NCI-H187 treated with DMSO at 0.1 percent for 48 hours (cell line): ENCODE measurements around the gene NYAP2.

Experiments
- DNase-seq: peaks from one replicate; lab custom pipeline; 2025; lab: John Stamatoyannopoulos, UW

The NYAP2 gene

DNA sequence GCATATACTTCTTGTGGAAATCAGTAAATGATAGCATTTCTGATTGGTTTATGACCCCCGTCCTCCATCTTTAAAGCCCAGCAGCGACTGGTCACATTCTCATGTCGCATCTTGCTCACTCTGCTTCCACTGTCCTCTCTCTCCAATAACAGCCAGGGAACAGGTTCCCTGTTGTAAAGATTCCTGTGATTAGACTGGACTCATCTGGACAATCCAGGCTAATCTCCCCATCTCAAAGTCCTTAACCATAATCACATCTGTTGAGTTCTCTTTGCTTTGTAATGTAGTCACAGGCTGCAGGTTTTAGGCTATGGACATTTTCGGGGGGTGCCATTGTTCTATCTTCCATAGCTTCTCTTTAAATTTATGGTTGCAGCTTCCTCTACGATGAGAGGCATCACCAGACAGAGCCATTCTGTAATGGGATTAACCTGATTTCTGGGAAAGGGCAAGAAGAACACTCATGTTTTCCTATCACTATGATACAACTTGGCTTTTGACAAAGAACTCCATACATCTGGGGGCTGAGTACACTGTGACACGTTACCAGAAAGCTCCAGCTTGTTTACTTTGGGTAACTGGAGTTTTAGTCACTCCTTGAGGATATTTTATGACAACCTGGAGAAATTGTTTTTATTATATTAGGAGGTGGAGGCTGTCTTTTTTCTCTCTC is 159.0 kb downstream of the NYAP2 start:
- no peak for DNase-seq

DNA sequence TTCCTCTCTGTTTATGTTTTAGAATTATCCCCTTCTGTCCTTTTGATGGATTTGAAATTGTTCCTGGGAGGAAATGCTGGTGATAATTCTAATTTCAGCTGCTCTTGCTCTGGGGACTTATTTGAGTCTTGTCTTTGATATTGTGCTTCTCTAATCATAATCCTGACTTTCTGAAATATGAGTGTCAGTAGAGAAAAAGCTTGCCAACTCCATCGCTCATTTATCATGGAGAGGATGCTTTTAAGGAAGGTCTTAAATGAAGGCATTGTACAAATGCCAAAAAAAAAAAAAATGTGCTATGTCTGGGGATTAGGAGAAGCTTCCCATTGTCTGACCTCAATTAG is 159.5 kb downstream of the NYAP2 start:
- DNase-seq: no peak

DNA sequence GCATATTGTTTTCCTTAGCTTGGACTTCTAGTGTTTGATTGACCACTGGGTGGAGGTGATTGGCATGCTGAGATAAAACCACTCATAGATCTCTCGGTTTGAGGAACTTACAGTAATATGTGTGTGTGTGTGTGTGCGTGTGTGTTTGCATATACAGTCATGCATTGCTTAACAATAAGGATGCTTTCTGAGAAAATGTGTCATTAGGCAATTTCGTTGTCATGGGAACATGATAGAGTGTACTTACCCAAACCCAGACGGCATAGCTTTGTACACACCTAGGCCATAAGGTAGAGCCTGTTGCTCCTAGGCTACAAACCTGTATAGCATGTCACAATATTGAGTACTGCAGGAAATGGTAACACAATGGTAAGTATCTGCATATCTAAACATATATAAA is 167.3 kb downstream of the NYAP2 start:
- peak; percentile 5 for DNase-seq

DNA sequence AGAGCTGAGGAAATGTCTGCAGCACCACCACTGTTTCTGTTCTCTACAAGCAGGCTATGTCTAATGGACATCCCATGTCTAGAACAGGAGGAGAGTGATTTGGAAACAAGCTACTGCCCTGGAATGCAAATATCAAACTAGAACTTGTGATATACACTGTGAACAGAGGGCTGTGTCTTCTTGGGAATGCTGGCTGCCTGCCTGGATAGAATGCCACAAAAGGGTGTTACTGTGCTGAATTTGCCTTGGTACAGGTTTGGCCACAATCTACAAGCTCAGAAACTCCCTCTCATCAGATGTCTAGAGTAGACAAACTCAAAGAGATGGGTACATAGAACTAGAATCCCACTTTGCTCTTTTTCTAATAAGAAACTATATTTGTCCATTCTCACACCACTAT is 170.5 kb downstream of the NYAP2 start:
- DNase-seq: no peak

DNA sequence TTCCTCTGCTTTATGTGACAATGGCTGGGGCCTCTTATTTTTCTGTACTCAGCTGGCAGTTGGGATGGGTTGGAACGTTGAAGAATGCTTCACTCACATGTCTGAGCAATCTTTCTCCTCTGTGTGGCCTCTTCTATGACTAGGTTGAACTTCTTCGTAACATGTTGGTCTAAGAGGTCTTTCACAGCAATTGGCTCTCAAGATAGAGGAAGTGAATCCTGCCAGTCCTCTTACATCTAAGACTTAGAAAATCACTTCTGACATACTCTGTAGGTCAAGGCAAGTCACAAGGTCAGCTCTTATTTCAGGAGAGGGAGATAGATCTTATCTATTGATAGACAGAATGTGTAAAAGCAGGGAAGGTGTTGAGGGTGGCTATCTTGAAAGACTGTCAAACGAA is 174.1 kb downstream of the NYAP2 start:
- DNase-seq: no peak

DNA sequence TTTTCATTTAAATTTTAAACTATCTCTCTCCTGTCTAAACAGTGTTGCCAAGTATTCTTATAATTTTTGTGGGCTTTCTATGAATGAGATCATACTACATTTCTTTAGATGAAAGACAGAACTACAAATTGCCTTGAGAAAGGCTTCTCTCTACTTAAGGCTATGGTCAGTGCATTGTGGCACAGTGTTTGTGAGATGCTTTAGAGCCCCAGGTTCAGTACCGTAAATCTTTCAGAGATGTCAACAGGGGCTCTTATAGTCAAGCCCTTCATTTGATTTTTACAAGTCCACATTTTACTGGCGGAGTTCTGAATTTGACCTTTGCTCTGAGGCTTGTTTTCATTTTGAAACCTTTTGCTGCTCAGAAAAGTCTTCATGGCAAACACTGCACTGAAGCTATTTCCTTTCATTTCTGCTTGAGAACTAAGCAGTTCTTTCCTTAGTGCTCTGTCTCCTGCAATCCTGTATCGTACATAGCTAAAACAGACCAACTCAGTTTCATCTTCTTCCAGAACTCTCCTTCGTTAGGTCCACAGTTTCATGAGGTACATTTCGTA is 175.2 kb downstream of the NYAP2 start:
- no peak for DNase-seq

DNA sequence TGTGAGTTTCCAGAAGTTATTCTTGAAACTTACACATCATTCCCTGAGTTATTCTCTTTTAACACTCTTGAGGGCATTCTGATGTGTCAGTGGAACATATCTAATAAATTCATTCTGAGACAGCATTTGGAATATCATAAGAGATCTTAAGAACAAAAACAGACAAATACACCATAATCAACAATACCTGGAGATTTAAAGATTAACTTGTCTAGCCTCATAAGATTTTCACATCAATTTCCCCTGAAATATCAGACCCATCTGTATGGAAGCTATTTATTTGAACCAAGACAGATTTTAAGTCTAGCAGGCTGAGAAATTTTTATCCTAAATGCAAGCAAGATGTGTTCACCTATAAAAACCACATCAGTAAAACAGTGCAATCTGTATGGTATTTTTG is 181.6 kb downstream of the NYAP2 start:
- DNase-seq: no peak

DNA sequence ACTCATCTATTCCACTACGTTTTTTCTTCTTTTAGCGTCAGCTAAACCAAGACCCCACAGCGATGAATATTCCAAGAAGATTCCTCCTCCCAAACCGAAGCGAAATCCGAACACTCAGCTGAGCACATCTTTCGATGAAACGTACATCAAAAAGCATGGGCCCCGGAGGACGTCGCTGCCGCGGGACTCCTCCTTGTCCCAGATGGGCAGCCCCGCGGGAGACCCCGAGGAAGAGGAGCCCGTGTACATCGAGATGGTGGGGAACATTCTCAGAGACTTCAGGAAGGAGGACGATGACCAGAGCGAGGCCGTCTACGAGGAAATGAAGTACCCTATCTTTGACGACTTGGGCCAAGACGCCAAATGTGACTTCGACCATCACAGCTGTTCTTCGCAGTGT is 182.4 kb downstream of the NYAP2 start:
- no peak for DNase-seq

DNA sequence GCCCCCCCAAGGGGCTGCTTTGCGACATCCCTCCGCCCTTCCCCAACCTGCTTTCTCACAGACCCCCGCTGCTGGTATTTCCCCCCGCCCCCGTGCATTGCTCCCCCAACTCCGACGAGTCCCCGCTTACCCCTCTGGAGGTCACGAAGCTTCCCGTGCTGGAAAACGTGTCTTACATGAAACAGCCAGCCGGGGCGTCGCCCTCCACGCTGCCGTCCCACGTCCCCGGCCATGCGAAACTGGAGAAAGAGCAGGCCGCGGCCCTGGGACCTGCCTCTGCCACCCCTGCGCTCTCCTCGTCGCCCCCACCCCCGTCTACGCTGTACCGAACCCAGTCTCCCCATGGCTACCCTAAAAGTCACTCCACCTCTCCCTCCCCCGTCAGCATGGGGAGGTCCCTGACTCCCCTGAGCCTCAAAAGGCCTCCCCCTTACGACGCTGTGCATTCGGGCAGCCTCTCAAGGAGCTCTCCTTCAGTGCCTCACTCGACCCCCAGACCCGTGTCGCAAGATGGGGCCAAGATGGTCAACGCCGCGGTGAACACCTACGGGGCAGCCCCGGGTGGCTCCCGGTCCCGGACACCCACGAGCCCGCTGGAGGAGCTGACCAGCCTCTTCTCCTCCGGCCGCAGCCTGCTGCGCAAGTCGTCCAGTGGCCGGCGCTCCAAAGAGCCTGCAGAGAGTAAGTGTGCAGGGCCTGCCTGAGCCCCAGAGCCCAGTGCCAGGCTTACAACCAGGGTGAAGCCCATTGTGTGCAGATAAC is 183.0 kb downstream of the NYAP2 start:
- DNase-seq: no peak

DNA sequence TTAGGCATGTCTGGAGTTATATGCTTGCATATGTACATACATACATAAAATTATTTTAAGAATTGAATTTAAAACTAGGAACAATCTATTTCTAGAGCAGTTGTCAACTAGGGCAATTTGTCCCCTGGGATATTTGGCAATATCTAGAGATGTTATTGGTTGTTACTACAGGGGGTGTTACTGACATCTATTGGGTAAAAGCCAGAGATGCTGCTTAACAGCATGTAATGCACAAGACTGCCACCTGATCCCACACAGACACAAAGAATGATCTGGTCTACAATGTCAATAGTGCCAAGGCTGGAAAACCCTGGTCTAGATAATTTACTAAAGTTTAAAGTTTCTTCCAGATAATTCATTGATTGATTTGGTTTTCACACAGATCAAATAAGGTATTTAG is 185.3 kb downstream of the NYAP2 start:
- DNase-seq: no peak

DNA sequence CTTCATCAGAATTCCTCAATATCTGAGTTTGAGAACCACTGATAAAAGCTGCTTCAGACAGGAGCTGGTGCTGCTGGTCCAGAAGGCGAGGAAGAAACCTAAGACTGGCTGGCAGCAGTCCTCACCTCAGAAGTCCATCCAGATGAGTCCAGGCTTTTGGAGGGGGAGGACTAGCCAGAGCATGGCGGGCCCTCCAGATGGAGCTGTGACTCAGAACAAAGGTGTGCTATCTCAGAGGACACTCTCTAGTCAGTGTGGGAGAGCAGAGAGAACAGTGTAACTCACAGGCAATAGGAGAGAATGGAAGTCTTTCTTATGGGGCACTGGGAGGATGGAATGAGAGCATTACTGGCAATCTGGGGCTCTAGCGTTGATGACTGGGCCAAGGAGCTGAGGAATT is 191.4 kb downstream of the NYAP2 start:
- DNase-seq: no peak

DNA sequence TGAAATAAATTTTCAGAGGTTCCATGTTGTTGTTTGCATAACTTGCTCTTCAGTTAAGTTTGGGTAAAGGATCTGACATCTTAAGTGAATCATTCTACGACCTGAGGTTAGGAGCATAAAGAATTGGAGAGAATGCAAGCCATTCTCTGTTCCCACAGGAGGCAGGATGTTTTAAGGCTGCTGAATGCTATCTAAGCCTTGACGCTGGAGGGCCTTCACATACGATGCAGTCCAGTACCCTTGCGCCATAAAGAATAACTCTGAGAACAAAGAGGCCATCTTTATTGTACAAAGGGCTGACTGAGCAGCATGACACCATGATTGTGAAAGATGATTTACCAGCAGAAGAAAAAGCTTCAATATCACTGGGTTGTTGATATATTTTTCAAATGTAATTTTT is 198.4 kb downstream of the NYAP2 start:
- no peak for DNase-seq

DNA sequence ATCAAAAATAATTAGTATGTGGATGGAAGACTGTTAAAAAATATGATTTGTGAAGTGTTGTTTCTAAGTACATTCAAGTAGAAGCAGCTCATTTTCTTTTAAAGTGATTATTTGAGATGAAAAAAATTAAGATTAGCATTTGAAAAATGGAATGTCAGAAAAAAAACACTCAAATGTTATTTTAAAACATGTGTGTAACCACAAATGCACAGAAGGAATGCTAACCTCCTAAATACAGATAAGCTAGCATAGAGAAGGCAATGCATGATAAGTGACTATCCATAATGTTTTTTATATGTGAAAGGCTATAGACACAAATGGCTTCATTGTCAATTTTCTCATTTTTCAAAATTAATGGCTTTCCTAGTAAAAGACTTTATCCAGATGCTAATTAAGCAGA is 198.9 kb downstream of the NYAP2 start:
- DNase-seq: no peak

DNA sequence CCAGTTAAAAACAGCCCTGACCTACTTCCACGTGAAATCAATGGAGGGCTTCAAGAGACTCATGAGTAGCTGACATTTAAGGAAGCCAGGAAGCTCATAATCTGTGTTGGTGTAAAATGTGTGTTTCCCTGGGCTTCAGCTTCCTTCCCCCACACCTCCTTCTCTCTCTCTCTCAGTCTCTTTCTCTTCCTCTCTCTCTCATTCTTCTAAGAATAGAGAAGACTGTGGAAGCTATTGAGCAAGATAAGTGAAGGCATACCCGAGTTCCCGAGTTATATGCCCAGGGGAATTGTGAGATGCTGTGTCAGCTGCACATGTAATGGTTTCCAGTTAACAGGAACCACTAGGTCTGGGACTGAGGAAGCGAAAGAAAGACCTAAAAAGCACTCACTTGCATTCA is 199.4 kb downstream of the NYAP2 start:
- no peak for DNase-seq

DNA sequence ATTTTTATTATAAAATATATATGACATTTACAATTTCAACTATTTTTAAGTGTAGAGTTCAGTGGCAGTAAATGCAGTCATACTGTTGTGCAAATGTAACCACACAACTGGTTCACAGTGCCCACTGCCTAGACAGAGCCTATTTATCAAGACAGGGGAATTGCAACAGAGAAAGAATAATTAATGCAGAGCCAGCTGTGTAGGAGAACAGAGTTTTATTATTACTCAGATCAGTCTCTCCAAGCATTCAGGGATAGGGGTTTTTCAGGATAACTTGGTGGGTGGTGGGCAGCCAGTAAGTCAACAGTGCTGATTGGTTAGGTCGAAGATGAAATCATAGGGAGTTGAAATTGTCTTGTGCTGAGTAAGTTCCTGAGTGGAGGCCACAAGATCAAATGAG is 200.3 kb downstream of the NYAP2 start:
- DNase-seq: no peak

DNA sequence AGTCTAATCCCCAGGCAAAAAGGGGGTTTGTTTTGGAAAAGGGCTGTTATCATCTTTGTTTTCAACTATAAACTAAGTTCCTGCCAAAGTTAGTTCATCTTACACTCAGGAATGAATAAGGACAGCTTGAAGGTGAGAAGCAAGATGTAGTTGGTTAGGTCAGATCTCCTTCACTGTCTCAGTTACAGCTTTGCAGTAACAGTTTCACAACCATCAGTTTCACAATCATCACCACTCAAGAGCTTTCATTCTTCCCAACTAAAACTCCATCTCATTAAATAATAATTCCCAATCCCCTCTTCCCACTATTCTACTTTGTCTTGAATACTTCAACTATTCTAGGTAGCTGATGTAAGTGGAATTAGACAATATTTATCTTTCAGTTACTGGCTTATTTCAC is 200.9 kb downstream of the NYAP2 start:
- no peak for DNase-seq

DNA sequence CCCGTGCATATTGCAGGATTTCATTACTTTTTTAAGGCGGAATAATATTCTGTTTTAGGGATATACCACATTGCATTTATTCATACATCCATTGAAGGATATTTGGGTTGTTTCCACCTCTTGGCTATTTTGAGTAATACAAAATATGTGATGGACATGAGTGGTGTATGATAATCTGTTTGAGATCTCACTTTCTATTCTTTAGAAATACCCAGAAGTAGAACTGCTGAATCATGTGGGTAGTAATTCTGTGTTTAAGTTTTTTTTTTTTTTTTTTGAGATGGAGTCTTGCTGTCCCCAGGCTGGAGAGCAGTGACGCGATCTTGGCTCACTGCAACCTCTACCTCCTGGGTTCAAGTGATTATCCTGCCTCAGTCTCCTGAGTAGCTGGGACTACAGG is 201.4 kb downstream of the NYAP2 start:
- DNase-seq: no peak

DNA sequence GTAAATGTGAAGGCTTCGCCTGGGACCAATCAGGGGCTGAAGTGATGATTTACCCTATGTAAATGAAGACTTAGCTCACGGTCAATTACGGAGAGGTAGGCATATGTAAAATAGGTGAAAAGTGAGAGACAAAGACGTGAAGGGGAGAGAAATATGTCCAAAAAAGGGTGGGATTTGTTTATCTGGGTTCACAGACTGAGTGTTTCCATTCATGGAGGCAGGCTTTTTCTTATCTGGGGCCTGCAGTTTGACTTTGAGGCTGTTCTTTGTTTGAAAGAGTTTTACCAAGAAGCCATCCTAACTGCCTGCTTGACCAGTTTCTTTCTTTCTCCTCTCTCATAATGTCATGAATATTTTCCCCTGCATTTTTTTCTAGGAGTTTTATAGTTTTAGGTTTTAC is 202.7 kb downstream of the NYAP2 start:
- no peak for DNase-seq

DNA sequence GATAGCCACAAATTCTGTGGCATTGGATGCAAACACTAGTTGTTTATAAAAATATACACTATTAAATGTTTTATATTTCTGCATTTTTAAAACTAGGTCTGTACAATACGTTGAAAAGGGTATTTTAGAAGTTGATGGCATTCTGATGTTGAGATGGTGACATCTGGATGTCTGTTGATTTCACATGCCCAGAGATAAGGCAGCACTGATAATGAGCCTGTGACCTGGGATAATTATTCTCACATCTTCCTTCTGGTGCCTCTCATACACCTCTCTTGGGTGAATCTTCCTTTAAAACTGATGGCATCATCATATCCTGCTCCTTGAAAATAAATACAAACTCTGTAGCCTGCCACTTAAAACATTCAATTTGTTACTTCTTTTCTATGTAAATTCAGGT is 208.6 kb downstream of the NYAP2 start:
- DNase-seq: no peak

DNA sequence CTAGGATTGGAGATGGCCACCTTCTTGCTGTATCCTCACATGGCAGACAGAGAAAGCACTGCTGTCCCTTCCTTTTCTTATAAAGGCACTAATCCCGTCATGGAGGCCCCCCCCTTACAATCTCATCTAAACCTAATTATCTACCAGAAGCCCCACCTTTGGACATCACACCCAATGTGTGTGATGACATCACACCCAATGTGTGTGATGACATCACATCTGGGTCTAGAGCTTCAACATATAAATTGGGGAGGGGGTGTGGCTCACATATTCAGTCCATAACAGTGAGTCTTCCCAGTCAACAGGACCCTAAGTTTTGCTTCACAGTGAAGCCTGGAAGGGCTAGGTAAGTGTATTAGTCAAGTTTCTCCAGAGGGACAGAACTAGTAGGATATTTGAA is 213.1 kb downstream of the NYAP2 start:
- DNase-seq: no peak

DNA sequence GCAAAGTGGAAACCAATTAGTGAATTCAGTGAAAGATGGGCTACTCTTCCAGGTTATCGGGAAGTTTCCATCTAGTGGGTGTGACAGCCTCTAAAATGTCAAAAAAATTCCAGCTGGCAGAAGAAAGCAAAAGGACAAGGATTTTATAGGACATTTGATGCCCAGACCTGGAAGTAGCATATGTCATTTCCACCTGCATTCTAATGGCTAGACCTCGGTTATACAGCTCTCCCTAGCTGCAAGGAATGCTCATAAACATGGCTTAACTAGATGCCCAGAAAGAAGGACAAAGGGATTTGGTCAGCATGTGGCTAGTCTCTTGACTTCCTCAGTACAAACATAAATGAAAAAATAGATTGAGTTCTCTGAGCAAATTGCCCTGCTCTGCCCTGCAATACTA is 215.4 kb downstream of the NYAP2 start:
- DNase-seq: no peak

DNA sequence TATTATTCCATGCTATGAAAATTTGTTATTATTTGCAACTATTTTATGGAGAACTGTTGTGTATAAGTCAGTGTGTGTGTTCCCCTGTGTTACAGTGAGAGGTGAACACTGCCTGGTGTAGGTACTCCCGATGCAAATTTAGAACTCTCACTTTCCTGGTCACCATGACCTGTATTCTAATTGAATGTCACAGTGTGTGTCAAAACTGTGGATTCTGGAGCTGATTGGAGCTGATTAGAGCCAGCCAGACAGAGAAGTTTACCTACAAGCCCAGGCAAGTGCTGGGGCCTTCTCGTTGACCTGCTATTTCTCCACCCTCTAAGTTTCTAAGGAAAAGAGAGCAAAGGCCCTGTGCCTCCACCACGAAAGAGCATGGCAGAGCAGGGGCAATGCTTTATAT is 216.0 kb downstream of the NYAP2 start:
- DNase-seq: no peak

DNA sequence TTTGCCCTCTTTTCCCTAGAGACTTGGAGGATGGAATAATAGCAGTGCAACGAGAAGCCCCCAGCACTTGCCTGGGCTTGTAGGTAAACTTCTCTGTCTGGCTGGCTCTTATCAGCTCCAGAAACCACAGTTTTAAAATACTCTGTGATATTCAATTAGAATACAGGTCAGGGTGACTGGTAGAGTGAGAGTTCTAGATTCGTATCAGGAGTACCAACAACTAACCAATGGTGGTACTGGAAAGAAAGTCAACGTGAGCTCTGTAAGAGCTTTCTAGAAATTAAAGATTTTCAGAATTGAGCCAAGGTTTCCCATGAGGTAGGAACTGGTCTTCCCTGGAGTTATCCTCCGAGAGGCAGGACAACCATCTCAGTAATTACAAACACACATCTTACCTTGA is 216.9 kb downstream of the NYAP2 start:
- no peak for DNase-seq

DNA sequence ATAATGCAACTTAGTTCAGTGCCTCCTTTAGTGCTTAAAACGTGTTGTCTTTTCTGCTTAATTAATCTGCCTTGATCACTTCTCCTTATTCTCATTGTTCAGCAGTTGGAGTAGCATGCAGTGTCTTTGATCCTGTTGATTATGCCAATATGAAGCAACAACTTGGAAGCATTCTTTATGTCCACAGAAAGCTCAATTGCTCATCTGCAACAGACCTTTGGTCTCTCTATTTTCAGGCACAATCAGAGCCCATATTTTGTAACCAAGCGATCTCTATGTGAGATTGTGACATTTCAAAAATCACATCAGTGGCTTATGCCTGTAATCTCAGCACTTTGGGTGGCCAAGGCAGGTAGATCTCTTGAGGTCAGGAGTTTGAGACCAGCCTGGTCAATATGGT is 217.3 kb downstream of the NYAP2 start:
- no peak for DNase-seq
